ENCODE data around the gene APLP1.

GRCh38 chr19:35919306-35919705 lies 50.9 kb downstream of the APLP1 start:
- TF ChIP-seq CTCF (IDR thresholded peaks at IDR 0.05) (no peak), PBX3 (IDR thresholded peaks at IDR 0.05) (no peak)
